ENCODE data around the gene NOP14.
"Not testable (repeated sequence)": the region's sequence is repeated elsewhere in the genome, so short reads cannot be mapped to it uniquely, and the experiment has no call there.

Gene NOP14

GRCh38 chr4:2943364-2944090 is 19.7 kb downstream of the NOP14 start:
- in situ Hi-C loops (cut with HindIII; ENCODE audit: low sequenced_read_pairs) = no loop called here

DNA sequence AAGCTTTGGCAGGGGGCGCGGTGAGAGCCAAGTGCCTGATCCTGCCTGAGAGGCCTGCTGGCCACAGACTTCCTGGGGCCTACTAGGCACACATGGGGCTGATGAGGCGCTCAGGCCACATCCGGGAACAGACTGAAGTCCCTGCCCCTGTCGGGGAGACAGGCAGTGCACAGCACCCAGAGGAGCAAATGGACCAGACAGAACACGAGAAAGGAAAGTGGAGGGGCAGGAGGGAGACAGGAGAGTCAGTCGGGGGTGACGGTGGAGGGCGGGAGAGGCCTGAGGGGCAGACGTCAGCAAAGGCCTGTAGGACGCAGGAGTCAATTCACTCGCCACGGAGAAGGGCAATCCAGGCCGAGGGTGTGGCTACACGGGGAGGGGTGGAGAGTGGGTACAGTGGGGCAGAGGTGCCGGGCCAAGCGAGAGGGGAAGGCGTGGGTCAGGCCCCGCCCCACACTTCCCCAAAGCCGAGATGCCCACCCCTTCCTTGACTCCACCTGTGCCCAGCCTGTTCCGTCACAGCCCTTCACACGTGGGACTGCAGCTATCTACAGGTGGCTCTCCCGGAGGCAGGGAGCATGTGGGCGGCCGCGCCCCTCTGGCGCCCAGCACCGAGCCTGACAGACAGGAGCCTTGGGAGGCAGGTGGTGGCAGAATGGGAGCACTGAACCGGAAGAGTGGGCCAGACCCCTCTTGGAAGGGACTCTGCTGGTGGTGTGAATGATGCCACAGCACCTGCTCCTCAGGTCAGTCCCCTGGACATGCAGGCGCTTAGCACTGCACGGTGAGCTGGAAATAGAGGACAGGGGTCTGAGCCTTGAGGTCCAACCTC is 20.5 kb downstream of the NOP14 start:
- in situ Hi-C loops (cut with HindIII; ENCODE audit: low sequenced_read_pairs) = no loop called here

GRCh38 chr4:2942037-2942531 is 21.1 kb downstream of the NOP14 start:
- in situ Hi-C loops (cut with HindIII; ENCODE audit: low sequenced_read_pairs) = no loop called here

DNA sequence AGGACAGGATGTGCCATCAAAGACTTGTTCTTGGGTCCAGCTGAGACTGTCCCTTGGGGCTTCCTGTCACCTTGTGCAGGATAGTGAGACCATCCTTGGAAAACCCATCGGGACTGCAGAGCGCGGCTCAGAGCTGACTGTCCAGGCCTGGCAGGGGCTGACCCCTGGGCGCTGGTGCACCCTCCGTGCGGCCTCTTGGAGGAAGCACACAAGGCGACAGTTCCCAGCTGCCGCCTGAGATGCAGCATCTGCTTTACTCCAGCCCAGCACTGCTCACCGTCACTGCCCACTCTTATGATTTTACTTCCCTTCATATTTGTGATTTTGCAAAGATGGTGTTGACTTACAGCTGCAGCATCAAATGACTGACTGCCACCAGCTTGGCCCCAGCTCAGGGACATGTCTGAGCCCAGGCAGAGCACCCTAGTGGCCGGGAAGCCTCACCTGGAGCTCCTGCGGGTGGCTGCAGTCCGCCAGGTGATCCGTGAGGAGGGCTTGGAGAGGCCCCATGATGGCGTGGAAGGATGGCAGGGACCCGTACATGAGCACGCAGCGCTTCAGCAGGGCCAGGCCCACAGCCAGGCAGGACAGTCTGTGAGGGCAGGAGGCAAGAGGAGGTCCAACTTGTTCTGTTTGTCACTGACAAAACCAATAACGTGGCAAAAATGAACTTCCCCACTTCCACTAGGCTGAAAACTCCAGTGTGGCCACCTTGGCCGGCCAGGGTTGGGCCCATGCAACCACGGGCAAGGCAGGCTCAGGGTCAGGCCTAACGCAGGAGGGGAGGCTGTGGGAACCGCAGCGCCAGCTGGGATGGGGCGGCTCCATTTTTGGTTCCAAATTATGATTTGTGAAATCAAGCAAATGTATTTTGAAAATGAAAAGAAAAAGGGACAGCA is 21.8 kb downstream of the NOP14 start:
- in situ Hi-C loops (cut with HindIII; ENCODE audit: low sequenced_read_pairs) = no loop called here

- in situ Hi-C loops (cut with HindIII; ENCODE audit: low sequenced_read_pairs) = no loop called here
Measured at GRCh38 chr4:2940267-2941137, 22.7 kb downstream of the NOP14 start.

GRCh38 chr4:2939383-2940243 is 23.6 kb downstream of the NOP14 start:
- in situ Hi-C loops (cut with HindIII; ENCODE audit: low sequenced_read_pairs) = no loop called here

- in situ Hi-C loops (cut with HindIII; ENCODE audit: low sequenced_read_pairs) = no loop called here
Measured at GRCh38 chr4:2938906-2939305, 24.3 kb downstream of the NOP14 start.

- in situ Hi-C loops (cut with HindIII; ENCODE audit: low sequenced_read_pairs) = not testable (repeated sequence)
Measured at GRCh38 chr4:2938411-2938810, 24.8 kb downstream of the NOP14 start.

GRCh38 chr4:2937986-2938385 is 25.2 kb downstream of the NOP14 start:
- in situ Hi-C loops (cut with HindIII; ENCODE audit: low sequenced_read_pairs) = no loop called here

DNA sequence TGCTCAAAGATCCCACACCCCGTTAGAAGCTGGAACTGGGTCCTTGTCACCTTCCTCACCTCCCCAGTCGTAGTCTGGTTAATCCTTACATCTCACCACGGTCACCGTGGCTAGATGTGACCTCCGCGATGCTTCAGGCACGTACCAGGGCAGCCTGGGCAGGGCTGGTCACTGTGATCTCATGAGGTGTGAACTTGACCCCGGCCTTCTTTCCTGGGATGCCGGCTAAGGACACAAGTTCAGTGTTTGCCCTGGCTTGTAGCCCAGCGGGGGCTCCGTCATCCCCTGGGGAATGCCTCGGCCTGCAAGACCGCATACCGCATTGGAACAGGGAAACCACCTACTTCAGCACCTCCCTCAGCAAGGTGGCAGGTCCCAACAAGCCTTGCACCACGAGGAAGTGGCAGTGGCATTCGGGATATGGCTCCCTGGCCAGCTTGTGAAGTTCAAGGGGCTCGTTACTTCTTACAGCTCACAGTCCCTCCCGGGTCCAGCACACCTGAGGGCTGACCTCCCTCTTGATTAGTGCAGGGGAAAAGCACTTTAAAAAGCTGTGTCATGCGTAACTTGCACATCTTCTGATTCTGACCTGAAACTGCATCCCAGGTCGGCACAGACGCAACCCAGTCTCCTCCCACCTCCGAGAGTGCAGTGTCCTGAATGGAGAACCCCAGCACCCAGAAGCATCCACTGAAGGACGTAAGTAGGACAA is 25.9 kb downstream of the NOP14 start:
- in situ Hi-C loops (cut with HindIII; ENCODE audit: low sequenced_read_pairs) = no loop called here

- in situ Hi-C loops (cut with HindIII; ENCODE audit: low sequenced_read_pairs) = no loop called here
Measured at GRCh38 chr4:2936773-2937145, 26.4 kb downstream of the NOP14 start.

- in situ Hi-C loops (cut with HindIII; ENCODE audit: low sequenced_read_pairs) = no loop called here
Measured at GRCh38 chr4:2935762-2936743, 27.2 kb downstream of the NOP14 start.

DNA sequence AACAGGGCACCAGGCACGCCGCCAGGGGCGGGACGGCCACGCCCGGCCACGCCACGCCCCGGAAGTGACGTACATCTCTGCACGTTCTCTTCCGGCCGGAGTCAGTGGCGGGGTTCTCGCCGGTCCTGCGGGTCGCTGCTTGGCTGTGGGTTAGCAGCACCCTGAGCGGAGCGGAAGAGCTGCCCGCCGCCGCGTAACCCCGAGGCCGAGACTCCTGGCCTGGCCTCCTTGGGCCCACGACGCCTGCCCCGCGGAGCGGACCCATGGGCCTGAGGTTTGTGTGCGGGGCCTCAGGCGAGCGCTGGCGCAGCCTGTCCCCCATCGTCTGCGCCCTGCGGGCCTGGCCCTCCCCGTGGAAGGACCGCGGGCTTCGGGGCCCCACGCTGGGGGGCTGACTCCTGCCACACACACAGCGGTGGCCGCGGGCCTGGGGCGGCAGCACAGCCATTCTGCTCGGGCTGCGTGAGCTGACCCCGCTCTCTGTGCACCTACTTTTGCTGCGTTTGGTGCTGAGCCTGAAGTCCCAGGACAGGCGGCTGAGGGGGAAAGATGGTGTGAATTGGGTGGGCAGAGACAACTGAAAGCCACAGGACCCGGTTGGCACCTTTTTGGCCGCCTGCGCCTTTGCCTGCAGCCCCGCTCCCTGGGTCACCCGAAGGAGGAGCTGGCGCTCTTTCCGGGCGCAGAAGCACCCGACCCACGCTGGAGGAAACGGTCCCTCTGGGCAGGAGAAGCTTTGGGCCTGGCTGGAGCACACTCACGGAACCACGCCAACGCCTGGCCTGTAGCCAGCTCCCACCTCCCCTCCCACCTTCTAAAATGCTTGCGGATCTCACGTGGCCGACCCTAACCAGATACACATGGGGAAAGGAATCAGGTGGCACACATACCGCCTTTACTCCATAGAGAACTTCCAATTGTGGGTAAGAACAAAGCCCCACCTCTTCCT is 28.1 kb downstream of the NOP14 start:
- in situ Hi-C loops (cut with HindIII; ENCODE audit: low sequenced_read_pairs) = no loop called here

- in situ Hi-C loops (cut with HindIII; ENCODE audit: low sequenced_read_pairs) = no loop called here
Measured at GRCh38 chr4:2934077-2934812, 29.0 kb downstream of the NOP14 start.

- in situ Hi-C loops (cut with HindIII; ENCODE audit: low sequenced_read_pairs) = no loop called here
Measured at GRCh38 chr4:2933566-2934076, 29.6 kb downstream of the NOP14 start.

Data from DLD1 (cell line).